ENCODE results near the gene FNDC3A. TPM values are rescaled to one million over a fixed set of nuclear protein-coding genes. Genes with fewer than 3 reads are reported as not detected.

FNDC3A gene
- total and polyA plus RNA-seq, 9 of the 15 experiments (the other 6 are each of a cell fraction or from before 2014, with no cell fraction given), result 4.1 to 22.0 (median 13.5) TPM

DNA sequence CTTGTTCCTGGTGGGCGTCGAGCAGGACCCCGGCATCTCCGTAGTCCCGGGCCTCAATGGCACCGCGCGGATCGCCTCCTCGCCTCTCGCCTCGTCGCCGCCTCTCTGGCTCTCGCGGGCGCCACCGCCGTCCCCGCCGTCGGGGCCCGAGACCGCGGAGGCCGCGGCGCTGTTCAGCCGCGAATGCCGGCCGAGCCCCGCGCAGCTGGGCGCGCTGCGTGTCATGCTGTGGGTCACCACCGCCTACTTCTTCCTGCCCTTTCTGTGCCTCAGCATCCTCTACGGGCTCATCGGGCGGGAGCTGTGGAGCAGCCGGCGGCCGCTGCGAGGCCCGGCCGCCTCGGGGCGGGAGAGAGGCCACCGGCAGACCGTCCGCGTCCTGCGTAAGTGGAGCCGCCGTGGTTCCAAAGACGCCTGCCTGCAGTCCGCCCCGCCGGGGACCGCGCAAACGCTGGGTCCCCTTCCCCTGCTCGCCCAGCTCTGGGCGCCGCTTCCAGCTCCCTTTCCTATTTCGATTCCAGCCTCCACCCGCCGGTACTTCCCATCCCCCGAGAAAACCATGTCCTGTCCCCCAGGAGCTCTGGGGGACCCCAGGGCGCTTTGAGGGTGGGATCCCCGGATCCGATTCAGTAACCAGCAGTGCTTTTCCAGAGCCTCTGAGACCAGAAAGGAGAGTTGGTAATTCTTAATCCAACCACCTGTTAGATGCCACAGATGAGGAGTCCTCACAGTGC is 245.3 kb downstream of the FNDC3A start:
- WGBS (ENCODE audit: insufficient coverage, low coverage, missing lambda C conversion rate), result 44% methylated on average over 10 of the region's 73 CpGs
- ChIA-PET POLR2A (no interaction called here), CTCF (ENCODE audit: low intra/inter-chr PET ratio) (no interaction called here)
- no peak overlapping the region for H3K4me2 ChIP-seq (ENCODE audit: insufficient read depth, low read length)
- DNase-seq (ENCODE audit: extremely low read depth in 1 of 4, low spot score in 3 of 4) (no peak), ATAC-seq (no peak), FAIRE-seq (no peak)
- BruUV-seq (replicated peaks), result no TSS peak
- in situ Hi-C loops (cut with MboI), result no loop called here
- no peak overlapping the region for H3K27ac ChIP-seq (ENCODE audit: extremely low read depth, low read depth, low read length)
- no peaks in the 10 kb centered on the region for H4K20me1 ChIP-seq (replicated peaks; ENCODE audit: control insufficient read depth, insufficient read depth, low read length)
- no peaks in the 10 kb centered on the region for H3K36me3 ChIP-seq (ENCODE audit: control insufficient read depth, insufficient read depth, low read length)
- peaks cover 0 to 7% of the 10 kb centered on the region in 2 experiments; a peak in 2 of 5 replicates for H3K27me3 ChIP-seq (ENCODE audit: control insufficient read depth in 2 of 2, insufficient read depth in 2 of 2, low read length in 2 of 2)
- no peak overlapping the region for H3K4me3 ChIP-seq
- H3K4me1 ChIP-seq (replicated peaks in 1 of 2; ENCODE audit: control insufficient read depth in 2 of 2, insufficient read depth in 2 of 2, low read length in 2 of 2), result peaks cover 0 to 12% of the 10 kb centered on the region in 2 experiments; a peak in 3 of 5 replicates
- intact Hi-C loops (cut with micrococcal nuclease), result no loop called here
- H3K9me1 ChIP-seq (ENCODE audit: control insufficient read depth, insufficient read depth, low read length), result no peaks in the 10 kb centered on the region
- no peaks in the 10 kb centered on the region for H3K9me3 ChIP-seq (replicated peaks; ENCODE audit: control insufficient read depth, insufficient read depth, low read depth, low read length)
- H3K79me2 ChIP-seq (ENCODE audit: control insufficient read depth, insufficient read depth, low read length), result no peaks in the 10 kb centered on the region
- TF ChIP-seq POLR2B (IDR thresholded peaks at IDR 0.05; ENCODE audit: low read depth, partially characterized antibody) (no peak), ARNT (IDR thresholded peaks at IDR 0.05) (no peak), SMARCE1 (IDR thresholded peaks at IDR 0.05) (no peak)
- TF ChIP-seq, protein P1, sequence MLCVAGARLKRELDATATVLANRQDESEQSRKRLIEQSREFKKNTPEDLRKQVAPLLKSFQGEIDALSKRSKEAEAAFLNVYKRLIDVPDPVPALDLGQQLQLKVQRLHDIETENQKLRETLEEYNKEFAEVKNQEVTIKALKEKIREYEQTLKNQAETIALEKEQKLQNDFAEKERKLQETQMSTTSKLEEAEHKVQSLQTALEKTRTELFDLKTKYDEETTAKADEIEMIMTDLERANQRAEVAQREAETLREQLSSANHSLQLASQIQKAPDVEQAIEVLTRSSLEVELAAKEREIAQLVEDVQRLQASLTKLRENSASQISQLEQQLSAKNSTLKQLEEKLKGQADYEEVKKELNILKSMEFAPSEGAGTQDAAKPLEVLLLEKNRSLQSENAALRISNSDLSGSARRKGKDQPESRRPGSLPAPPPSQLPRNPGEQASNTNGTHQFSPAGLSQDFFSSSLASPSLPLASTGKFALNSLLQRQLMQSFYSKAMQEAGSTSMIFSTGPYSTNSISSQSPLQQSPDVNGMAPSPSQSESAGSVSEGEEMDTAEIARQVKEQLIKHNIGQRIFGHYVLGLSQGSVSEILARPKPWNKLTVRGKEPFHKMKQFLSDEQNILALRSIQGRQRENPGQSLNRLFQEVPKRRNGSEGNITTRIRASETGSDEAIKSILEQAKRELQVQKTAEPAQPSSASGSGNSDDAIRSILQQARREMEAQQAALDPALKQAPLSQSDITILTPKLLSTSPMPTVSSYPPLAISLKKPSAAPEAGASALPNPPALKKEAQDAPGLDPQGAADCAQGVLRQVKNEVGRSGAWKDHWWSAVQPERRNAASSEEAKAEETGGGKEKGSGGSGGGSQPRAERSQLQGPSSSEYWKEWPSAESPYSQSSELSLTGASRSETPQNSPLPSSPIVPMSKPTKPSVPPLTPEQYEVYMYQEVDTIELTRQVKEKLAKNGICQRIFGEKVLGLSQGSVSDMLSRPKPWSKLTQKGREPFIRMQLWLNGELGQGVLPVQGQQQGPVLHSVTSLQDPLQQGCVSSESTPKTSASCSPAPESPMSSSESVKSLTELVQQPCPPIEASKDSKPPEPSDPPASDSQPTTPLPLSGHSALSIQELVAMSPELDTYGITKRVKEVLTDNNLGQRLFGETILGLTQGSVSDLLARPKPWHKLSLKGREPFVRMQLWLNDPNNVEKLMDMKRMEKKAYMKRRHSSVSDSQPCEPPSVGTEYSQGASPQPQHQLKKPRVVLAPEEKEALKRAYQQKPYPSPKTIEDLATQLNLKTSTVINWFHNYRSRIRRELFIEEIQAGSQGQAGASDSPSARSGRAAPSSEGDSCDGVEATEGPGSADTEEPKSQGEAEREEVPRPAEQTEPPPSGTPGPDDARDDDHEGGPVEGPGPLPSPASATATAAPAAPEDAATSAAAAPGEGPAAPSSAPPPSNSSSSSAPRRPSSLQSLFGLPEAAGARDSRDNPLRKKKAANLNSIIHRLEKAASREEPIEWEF (CRISPR knock-in tag; IDR thresholded peaks at IDR 0.05), result no peak
- TF ChIP-seq, protein P2, sequence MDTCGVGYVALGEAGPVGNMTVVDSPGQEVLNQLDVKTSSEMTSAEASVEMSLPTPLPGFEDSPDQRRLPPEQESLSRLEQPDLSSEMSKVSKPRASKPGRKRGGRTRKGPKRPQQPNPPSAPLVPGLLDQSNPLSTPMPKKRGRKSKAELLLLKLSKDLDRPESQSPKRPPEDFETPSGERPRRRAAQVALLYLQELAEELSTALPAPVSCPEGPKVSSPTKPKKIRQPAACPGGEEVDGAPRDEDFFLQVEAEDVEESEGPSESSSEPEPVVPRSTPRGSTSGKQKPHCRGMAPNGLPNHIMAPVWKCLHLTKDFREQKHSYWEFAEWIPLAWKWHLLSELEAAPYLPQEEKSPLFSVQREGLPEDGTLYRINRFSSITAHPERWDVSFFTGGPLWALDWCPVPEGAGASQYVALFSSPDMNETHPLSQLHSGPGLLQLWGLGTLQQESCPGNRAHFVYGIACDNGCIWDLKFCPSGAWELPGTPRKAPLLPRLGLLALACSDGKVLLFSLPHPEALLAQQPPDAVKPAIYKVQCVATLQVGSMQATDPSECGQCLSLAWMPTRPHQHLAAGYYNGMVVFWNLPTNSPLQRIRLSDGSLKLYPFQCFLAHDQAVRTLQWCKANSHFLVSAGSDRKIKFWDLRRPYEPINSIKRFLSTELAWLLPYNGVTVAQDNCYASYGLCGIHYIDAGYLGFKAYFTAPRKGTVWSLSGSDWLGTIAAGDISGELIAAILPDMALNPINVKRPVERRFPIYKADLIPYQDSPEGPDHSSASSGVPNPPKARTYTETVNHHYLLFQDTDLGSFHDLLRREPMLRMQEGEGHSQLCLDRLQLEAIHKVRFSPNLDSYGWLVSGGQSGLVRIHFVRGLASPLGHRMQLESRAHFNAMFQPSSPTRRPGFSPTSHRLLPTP (IDR thresholded peaks at IDR 0.05; ENCODE audit: borderline replicate concordance, extremely low read depth, insufficient read length), result no peak
- no peak overlapping the region for H3K9ac ChIP-seq (ENCODE audit: insufficient read depth in 1 of 2, low read depth in 2 of 2, low read length in 2 of 2)
- no peak overlapping the region for H2AFZ ChIP-seq (ENCODE audit: low read depth, low read length)
